22Rv1 (cell line): Measurements from ENCODE around the gene DSCAML1.

Source experiments
- H3K27ac ChIP-seq: fragments of 450-650 bp; 2 replicates; pipeline ENCODE4 v1.5.1; 2017
- CTCF ChIP-seq: fragments of 450-650 bp; IDR thresholded peaks from 2 replicates; pipeline ENCODE4 v1.5.1; 2017; ENCODE audit warnings: mild to moderate bottlenecking
- ZFX ChIP-seq: fragments of 450-650 bp; IDR thresholded peaks from 2 replicates; pipeline ENCODE4 v1.6.1; 2017; ENCODE audit warnings: antibody characterized with exemption, borderline replicate concordance

The DSCAML1 gene

GRCh38 chr11:117662671-117663269 is 134.2 kb downstream of the DSCAML1 start:
- TF ChIP-seq CTCF (no peak), ZFX (no peak)
- no peak overlapping the region for H3K27ac ChIP-seq

- TF ChIP-seq CTCF (no peak), ZFX (no peak)
- H3K27ac ChIP-seq: no peak overlapping the region
Measured at GRCh38 chr11:117662255-117662654, 134.8 kb downstream of the DSCAML1 start.

GRCh38 chr11:117658809-117659208 is 138.2 kb downstream of the DSCAML1 start:
- TF ChIP-seq CTCF (no peak), ZFX (no peak)
- H3K27ac ChIP-seq: no peak overlapping the region

GRCh38 chr11:117657794-117658193 is 139.2 kb downstream of the DSCAML1 start:
- H3K27ac ChIP-seq: no peak overlapping the region
- no peak for TF ChIP-seq CTCF
- TF ChIP-seq ZFX: no peak

GRCh38 chr11:117654281-117655255 is 142.4 kb downstream of the DSCAML1 start:
- TF ChIP-seq CTCF: no peak
- no peak for TF ChIP-seq ZFX
- H3K27ac ChIP-seq: no peak overlapping the region

GRCh38 chr11:117652521-117652920 is 144.5 kb downstream of the DSCAML1 start:
- no peak for TF ChIP-seq CTCF
- no peak for TF ChIP-seq ZFX
- H3K27ac ChIP-seq: no peak overlapping the region

GRCh38 chr11:117649296-117650055 is 147.5 kb downstream of the DSCAML1 start:
- no peak overlapping the region for H3K27ac ChIP-seq
- TF ChIP-seq CTCF (no peak), ZFX (no peak)
